Neural progenitor cell (in vitro differentiated cells): ENCODE data around the gene GRIN2B.

Experiments used
- CTCF ChIP-seq: fragments of 200-600 bp; sonication (generic); IDR thresholded peaks from 2 replicates; pipeline ENCODE4 v1.5.1; 2017; ENCODE audit warnings: antibody characterized with exemption, mild to moderate bottlenecking
- EZH2phosphoT487 ChIP-seq: fragments of 200-600 bp; sonication (generic); IDR thresholded peaks from 2 replicates; pipeline ENCODE4 v1.6.1; 2017; ENCODE audit warnings: antibody characterized with exemption

GRCh38 chr12:13992106-13992505 lies 10.7 kb upstream of the GRIN2B start:
- TF ChIP-seq CTCF (no peak), EZH2phosphoT487 (no peak)
